ENCODE results near the gene PBX1.

DNA sequence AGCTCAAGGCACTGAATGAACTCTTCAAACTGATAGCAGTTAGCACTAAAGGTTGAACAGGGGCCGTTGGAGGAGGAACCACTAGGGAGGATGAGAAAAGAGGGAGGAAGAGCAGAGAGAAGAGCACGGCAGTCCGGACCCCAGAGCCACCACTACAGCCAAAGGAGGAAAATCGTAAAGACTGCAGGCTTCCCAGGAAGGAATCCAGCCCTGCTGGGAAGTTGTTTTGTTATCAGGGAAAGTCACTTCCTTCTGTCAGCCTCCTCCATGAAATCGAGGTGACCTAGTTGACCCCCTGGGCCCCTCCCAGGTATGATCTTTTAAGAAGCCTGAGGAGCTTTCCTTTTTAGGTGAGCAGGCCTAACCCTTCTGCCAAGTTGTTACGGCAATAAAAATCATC is 88.2 kb downstream of the PBX1 start:
- TF ChIP-seq CTCF (IDR thresholded peaks at IDR 0.05; ENCODE audit: low read depth, low read length, poor library complexity, severe bottlenecking) (no peak), EZH2phosphoT487 (IDR thresholded peaks at IDR 0.05; ENCODE audit: borderline replicate concordance, low read length) (no peak)

Measured in DOHH2 (cell line).